ENCODE measurements around the gene MAST4. TPM values are rescaled to one million over a fixed set of nuclear protein-coding genes. Genes with fewer than 3 reads are reported as not detected.

The MAST4 gene
- total and polyA plus RNA-seq, 2 of the 8 experiments (the other 6 are each of a cell fraction or from before 2014, with no cell fraction given), result 1.5 to 2.6 TPM

DNA sequence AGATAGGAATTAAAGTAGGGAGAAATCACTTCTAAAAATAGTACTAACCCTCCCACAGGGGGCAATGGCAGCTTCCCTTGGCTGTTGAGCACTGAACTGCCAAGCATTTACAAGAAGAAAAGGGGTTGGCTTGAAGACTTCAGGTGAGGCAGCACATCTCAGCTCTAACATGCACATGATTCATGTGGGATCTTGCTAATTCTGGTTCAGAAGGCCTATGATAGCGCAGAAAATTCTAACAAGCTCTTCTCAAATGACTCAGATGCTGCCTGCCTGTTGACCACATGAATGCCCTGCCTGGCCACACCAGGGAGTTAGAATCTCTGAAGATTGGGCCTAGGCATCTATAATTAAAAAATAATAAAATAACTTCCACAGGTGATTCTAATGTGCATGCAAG is 577.8 kb downstream of the MAST4 start (continued):
- TF ChIP-seq, protein P1, sequence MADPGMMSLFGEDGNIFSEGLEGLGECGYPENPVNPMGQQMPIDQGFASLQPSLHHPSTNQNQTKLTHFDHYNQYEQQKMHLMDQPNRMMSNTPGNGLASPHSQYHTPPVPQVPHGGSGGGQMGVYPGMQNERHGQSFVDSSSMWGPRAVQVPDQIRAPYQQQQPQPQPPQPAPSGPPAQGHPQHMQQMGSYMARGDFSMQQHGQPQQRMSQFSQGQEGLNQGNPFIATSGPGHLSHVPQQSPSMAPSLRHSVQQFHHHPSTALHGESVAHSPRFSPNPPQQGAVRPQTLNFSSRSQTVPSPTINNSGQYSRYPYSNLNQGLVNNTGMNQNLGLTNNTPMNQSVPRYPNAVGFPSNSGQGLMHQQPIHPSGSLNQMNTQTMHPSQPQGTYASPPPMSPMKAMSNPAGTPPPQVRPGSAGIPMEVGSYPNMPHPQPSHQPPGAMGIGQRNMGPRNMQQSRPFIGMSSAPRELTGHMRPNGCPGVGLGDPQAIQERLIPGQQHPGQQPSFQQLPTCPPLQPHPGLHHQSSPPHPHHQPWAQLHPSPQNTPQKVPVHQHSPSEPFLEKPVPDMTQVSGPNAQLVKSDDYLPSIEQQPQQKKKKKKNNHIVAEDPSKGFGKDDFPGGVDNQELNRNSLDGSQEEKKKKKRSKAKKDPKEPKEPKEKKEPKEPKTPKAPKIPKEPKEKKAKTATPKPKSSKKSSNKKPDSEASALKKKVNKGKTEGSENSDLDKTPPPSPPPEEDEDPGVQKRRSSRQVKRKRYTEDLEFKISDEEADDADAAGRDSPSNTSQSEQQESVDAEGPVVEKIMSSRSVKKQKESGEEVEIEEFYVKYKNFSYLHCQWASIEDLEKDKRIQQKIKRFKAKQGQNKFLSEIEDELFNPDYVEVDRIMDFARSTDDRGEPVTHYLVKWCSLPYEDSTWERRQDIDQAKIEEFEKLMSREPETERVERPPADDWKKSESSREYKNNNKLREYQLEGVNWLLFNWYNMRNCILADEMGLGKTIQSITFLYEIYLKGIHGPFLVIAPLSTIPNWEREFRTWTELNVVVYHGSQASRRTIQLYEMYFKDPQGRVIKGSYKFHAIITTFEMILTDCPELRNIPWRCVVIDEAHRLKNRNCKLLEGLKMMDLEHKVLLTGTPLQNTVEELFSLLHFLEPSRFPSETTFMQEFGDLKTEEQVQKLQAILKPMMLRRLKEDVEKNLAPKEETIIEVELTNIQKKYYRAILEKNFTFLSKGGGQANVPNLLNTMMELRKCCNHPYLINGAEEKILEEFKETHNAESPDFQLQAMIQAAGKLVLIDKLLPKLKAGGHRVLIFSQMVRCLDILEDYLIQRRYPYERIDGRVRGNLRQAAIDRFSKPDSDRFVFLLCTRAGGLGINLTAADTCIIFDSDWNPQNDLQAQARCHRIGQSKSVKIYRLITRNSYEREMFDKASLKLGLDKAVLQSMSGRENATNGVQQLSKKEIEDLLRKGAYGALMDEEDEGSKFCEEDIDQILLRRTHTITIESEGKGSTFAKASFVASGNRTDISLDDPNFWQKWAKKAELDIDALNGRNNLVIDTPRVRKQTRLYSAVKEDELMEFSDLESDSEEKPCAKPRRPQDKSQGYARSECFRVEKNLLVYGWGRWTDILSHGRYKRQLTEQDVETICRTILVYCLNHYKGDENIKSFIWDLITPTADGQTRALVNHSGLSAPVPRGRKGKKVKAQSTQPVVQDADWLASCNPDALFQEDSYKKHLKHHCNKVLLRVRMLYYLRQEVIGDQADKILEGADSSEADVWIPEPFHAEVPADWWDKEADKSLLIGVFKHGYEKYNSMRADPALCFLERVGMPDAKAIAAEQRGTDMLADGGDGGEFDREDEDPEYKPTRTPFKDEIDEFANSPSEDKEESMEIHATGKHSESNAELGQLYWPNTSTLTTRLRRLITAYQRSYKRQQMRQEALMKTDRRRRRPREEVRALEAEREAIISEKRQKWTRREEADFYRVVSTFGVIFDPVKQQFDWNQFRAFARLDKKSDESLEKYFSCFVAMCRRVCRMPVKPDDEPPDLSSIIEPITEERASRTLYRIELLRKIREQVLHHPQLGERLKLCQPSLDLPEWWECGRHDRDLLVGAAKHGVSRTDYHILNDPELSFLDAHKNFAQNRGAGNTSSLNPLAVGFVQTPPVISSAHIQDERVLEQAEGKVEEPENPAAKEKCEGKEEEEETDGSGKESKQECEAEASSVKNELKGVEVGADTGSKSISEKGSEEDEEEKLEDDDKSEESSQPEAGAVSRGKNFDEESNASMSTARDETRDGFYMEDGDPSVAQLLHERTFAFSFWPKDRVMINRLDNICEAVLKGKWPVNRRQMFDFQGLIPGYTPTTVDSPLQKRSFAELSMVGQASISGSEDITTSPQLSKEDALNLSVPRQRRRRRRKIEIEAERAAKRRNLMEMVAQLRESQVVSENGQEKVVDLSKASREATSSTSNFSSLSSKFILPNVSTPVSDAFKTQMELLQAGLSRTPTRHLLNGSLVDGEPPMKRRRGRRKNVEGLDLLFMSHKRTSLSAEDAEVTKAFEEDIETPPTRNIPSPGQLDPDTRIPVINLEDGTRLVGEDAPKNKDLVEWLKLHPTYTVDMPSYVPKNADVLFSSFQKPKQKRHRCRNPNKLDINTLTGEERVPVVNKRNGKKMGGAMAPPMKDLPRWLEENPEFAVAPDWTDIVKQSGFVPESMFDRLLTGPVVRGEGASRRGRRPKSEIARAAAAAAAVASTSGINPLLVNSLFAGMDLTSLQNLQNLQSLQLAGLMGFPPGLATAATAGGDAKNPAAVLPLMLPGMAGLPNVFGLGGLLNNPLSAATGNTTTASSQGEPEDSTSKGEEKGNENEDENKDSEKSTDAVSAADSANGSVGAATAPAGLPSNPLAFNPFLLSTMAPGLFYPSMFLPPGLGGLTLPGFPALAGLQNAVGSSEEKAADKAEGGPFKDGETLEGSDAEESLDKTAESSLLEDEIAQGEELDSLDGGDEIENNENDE (IDR thresholded peaks at IDR 0.05; ENCODE audit: insufficient replicate concordance, low read length), result no peak

Data from H1 (cell line).